OCI-LY1 (cell line): Measurements from ENCODE around the gene CTNNA2.

Experiments
- H2AFZ ChIP-seq: fragments of 200-600 bp; sonication (generic), shearing (Covaris generic); 2 replicates; pipeline ENCODE4 v1.6.0; 2014; ENCODE audit warnings: antibody characterized with exemption, mild to moderate bottlenecking, low read length
- H3F3A ChIP-seq: fragments of 200-600 bp; sonication (generic), shearing (Covaris generic); 2 replicates; pipeline ENCODE4 v1.6.0; 2014; ENCODE audit warnings: mild to moderate bottlenecking, antibody characterized with exemption, low read length, moderate library complexity; ENCODE audit not compliant: insufficient read depth
- H3K27ac ChIP-seq: fragments of 200-600 bp; sonication (generic); 2 replicates; pipeline ENCODE4 v1.5.1; 2014; ENCODE audit warnings: low read length, mixed run types, mild to moderate bottlenecking, low read depth; ENCODE audit not compliant: poor library complexity, severe bottlenecking
- H3K27me3 ChIP-seq: fragments of 200-600 bp; sonication (generic); 2 replicates; pipeline ENCODE4 v1.6.0; 2014; ENCODE audit warnings: antibody characterized with exemption, mild to moderate bottlenecking, low read length, moderate library complexity; ENCODE audit not compliant: insufficient read depth
- H3K36me3 ChIP-seq: fragments of 200-600 bp; sonication (generic); 2 replicates; pipeline ENCODE4 v1.6.1; 2014; ENCODE audit warnings: mild to moderate bottlenecking, antibody characterized with exemption, low read length, moderate library complexity, mixed read lengths; ENCODE audit not compliant: insufficient read depth
- H3K4me1 ChIP-seq: fragments of 200-600 bp; sonication (generic); 2 replicates; pipeline ENCODE4 v1.5.1; 2014; ENCODE audit warnings: mild to moderate bottlenecking, low read length, moderate library complexity; ENCODE audit not compliant: insufficient read depth, severe bottlenecking
- H3K4me2 ChIP-seq: fragments of 200-600 bp; sonication (generic), shearing (Covaris generic); 2 replicates; pipeline ENCODE4 v1.6.1; 2014; ENCODE audit warnings: low read length
- H3K4me3 ChIP-seq: fragments of 200-600 bp; sonication (generic); 2 replicates; pipeline ENCODE4 v1.5.1; 2014; ENCODE audit warnings: low read length, low read depth, mild to moderate bottlenecking, mixed read lengths; ENCODE audit not compliant: poor library complexity, severe bottlenecking
- H3K79me2 ChIP-seq: fragments of 200-600 bp; shearing (Covaris generic); 2 replicates; pipeline ENCODE4 v1.6.1; 2016; ENCODE audit warnings: mixed run types, low read length, mixed read lengths; ENCODE audit not compliant: insufficient read depth
- H3K9ac ChIP-seq: fragments of 200-600 bp; sonication (generic), shearing (Covaris generic); 2 replicates; pipeline ENCODE4 v1.6.1; 2014; ENCODE audit warnings: mild to moderate bottlenecking, low read length, mixed read lengths
- H3K9me2 ChIP-seq: fragments of 200-600 bp; sonication (generic), shearing (Covaris generic); 2 replicates; pipeline ENCODE4 v1.6.1; 2014; ENCODE audit warnings: low read depth, mild to moderate bottlenecking, low read length, mixed read lengths
- H3K9me3 ChIP-seq: fragments of 200-600 bp; shearing (Covaris generic); 2 replicates; pipeline ENCODE4 v1.6.1; 2014; ENCODE audit warnings: low read length, mixed read lengths
- H4K20me1 ChIP-seq: fragments of 200-600 bp; sonication (generic), shearing (Covaris generic); 2 replicates; pipeline ENCODE4 v1.6.0; 2016; ENCODE audit warnings: mild to moderate bottlenecking, low read length; ENCODE audit not compliant: insufficient read depth
- CTCF ChIP-seq: fragments of 200-600 bp; sonication (generic), shearing (Covaris generic); IDR thresholded peaks from 2 replicates; pipeline ENCODE4 v1.5.1; 2017; ENCODE audit warnings: mild to moderate bottlenecking, antibody characterized with exemption, low read length, moderate library complexity, mixed read lengths
- EZH2 ChIP-seq: fragments of 200-600 bp; sonication (generic), shearing (Covaris generic); IDR thresholded peaks from 2 replicates; pipeline ENCODE4 v1.8.0; 2017; ENCODE audit warnings: borderline replicate concordance, mixed run types, mild to moderate bottlenecking, antibody characterized with exemption, low read length, moderate library complexity, mixed read lengths

CTNNA2 gene

GRCh38 chr2:79758749-79759282 is 246.0 kb downstream of the CTNNA2 start:
- H3K79me2 ChIP-seq: no peaks in the 10 kb centered on the region
- H3K4me3 ChIP-seq: no peak overlapping the region
- no peak overlapping the region for H3K27ac ChIP-seq
- H3K4me2 ChIP-seq: no peak overlapping the region
- no peaks in the 10 kb centered on the region for H3K9me2 ChIP-seq
- H3K36me3 ChIP-seq: no peaks in the 10 kb centered on the region
- no peak overlapping the region for H3K9ac ChIP-seq
- H3K27me3 ChIP-seq: no peaks in the 10 kb centered on the region
- TF ChIP-seq EZH2 (no peak), CTCF (no peak)
- no peaks in the 10 kb centered on the region for H4K20me1 ChIP-seq
- no peaks in the 10 kb centered on the region for H3F3A ChIP-seq
- H3K4me1 ChIP-seq: no peaks in the 10 kb centered on the region
- no peak overlapping the region for H2AFZ ChIP-seq
- no peaks in the 10 kb centered on the region for H3K9me3 ChIP-seq

- Histone ChIP-seq H3K79me2 (no peaks in the 10 kb centered on the region), H3K4me1 (no peaks in the 10 kb centered on the region), H3K9me2 (no peaks in the 10 kb centered on the region), H3K9me3 (no peaks in the 10 kb centered on the region), H4K20me1 (no peaks in the 10 kb centered on the region), H3K36me3 (no peaks in the 10 kb centered on the region), H3K27ac (no peak overlapping the region), H3K4me3 (no peak overlapping the region), H3K4me2 (no peak overlapping the region), H2AFZ (no peak overlapping the region), H3F3A (no peaks in the 10 kb centered on the region), H3K9ac (no peak overlapping the region), H3K27me3 (no peaks in the 10 kb centered on the region)
- TF ChIP-seq EZH2 (no peak), CTCF (no peak)
These were observed 258.1 kb downstream of the CTNNA2 start for GRCh38 chr2:79770926-79771325.

GRCh38 chr2:79771493-79771892 is 258.6 kb downstream of the CTNNA2 start:
- Histone ChIP-seq H3K9me2 (no peaks in the 10 kb centered on the region), H2AFZ (no peak overlapping the region), H3K9ac (no peak overlapping the region), H3K27ac (no peak overlapping the region), H3K4me2 (no peak overlapping the region), H3K4me1 (no peaks in the 10 kb centered on the region), H3F3A (no peaks in the 10 kb centered on the region), H3K36me3 (no peaks in the 10 kb centered on the region), H4K20me1 (no peaks in the 10 kb centered on the region), H3K4me3 (no peak overlapping the region), H3K9me3 (no peaks in the 10 kb centered on the region), H3K27me3 (no peaks in the 10 kb centered on the region), H3K79me2 (no peaks in the 10 kb centered on the region)
- TF ChIP-seq CTCF (no peak), EZH2 (no peak)
